Measurements from ENCODE around the gene LDHD. TPM values are rescaled to one million over a fixed set of nuclear protein-coding genes. Genes with fewer than 3 reads are reported as not detected.

LDHD gene
- 0.34 to 1.4 TPM (median 0.86 TPM) in 5 replicates for total RNA-seq (2022; extraction: Qiagen RNA extraction; ENCODE audit: low read depth)

GRCh38 chr16:75116081-75116910 lies at the start of gene LDHD:
Gene LDHD (minus strand): TSS chr16:75116780. CDS start chr16:75116720, 60 bp downstream.

GRCh38 chr16:75148311-75149195 lies 32.0 kb upstream of the LDHD start, which contains the start of gene ZFP1:
Gene ZFP1 (plus strand): TSS chr16:75148524. CDS start chr16:75152952, 4,428 bp downstream.

Other genes with a start within 250 kb of the LDHD start
- 23.4 to 34.2 TPM (median 31.0 TPM) in 5 replicates for gene WDR59, start 131.7 kb downstream of the LDHD start, total RNA-seq (2022; extraction: Qiagen RNA extraction; ENCODE audit: low read depth)
- 19.0 to 26.4 TPM (median 24.8 TPM) in 5 replicates for gene ZNRF1, start 117.8 kb downstream of the LDHD start, total RNA-seq (2022; extraction: Qiagen RNA extraction; ENCODE audit: low read depth)
- 9.0 to 12.7 TPM (median 10.8 TPM) in 5 replicates for gene ZFP1, start 31.7 kb upstream of the LDHD start, total RNA-seq (2022; extraction: Qiagen RNA extraction; ENCODE audit: low read depth)
- not detected in 5 replicates for gene CTRB2, start 90.4 kb upstream of the LDHD start, total RNA-seq (2022; extraction: Qiagen RNA extraction; ENCODE audit: low read depth)
- gene CTRB1, start 102.2 kb upstream of the LDHD start, total RNA-seq (2022; extraction: Qiagen RNA extraction; ENCODE audit: low read depth) = not detected in 5 replicates
- gene BCAR1, start 134.8 kb upstream of the LDHD start, total RNA-seq (2022; extraction: Qiagen RNA extraction; ENCODE audit: low read depth) = 48.1 to 121 TPM (median 108 TPM) in 5 replicates